GM12878 (cell line): ENCODE measurements around the gene RALGDS. TPM values are rescaled to one million over a fixed set of nuclear protein-coding genes. Genes with fewer than 3 reads are reported as not detected.

Experiments
- ATAC-seq: fragments of 200-7000 bp; cut with Tn5 transposase; 3 replicates; pipeline ENCODE4 v1.9.1; 2020; ENCODE audit warnings: mild to moderate bottlenecking, moderate library complexity
- BruUV-seq: library from RNA; stranded (reverse); fragments of 400-500 nt; replicated peaks from 2 replicates; lab custom pipeline; 2021; lab: Mats Ljungman, UMichigan
- CTCF ChIA-PET: fragments of 300-600 bp; sonication (Branson Sonifier 250); formaldehyde crosslinking; extraction: SDS; loops from one replicate; lab custom pipeline; 2021; ENCODE audit warnings: inconsistent platforms; lab: Yijun Ruan, JAX
- POLR2A ChIA-PET: fragments of 350-600 bp; formaldehyde crosslinking; extraction: SDS; loops from one replicate; lab custom pipeline; 2021; ENCODE audit warnings: inconsistent platforms; lab: Charles Lee
- RAD21 ChIA-PET: fragments of 300-600 bp; sonication (Branson Sonifier 250); formaldehyde crosslinking; loops from one replicate; lab custom pipeline; 2023; ENCODE audit warnings: antibody characterized with exemption; ENCODE audit not compliant: unreplicated experiment; lab: Charles Lee
- SMC1A ChIA-PET: fragments of 300-600 bp; sonication (Branson Sonifier 250); formaldehyde crosslinking; loops from one replicate; lab custom pipeline; 2023; ENCODE audit not compliant: unreplicated experiment, uncharacterized antibody; lab: Charles Lee
- DNase-seq: peaks from one replicate; pipeline ENCODE4 v3.0.0-alpha.2; 2011; ENCODE audit warnings: low read depth, low spot score
- FAIRE-seq: peaks from 3 replicates; lab custom pipeline; 2011; peaks lifted over from hg19 to GRCh38; lab: Jason Lieb, UNC
- H2AFZ ChIP-seq: 2 replicates; pipeline ENCODE4 v1.6.0; 2011; ENCODE audit warnings: low read depth, low read length, control low read depth; ENCODE audit not compliant: control insufficient read depth
- H3K27ac ChIP-seq: 2 replicates; pipeline ENCODE4 v1.5.1; 2011; ENCODE audit warnings: control low read depth; ENCODE audit not compliant: control insufficient read depth, insufficient read depth
- H3K27me3 ChIP-seq, 2 experiments: replicated peaks in 1 of 2; 2 replicates each; pipeline versions ENCODE4 v1.6.0 to v1.6.1; 2011; ENCODE audit warnings: low read length in 1 of 2; ENCODE audit not compliant: control insufficient read depth in 2 of 2, insufficient read depth in 2 of 2
- H3K36me3 ChIP-seq, 2 experiments: 2 replicates each; pipeline ENCODE4 v1.5.1; 2011; ENCODE audit warnings: low read length in 1 of 2; ENCODE audit not compliant: control insufficient read depth in 2 of 2, insufficient read depth in 2 of 2
- H3K4me1 ChIP-seq: 2 replicates; pipeline ENCODE4 v1.6.1; 2011; ENCODE audit warnings: mild to moderate bottlenecking, low read length, moderate library complexity, mixed read lengths; ENCODE audit not compliant: control insufficient read depth, insufficient read depth
- H3K4me2 ChIP-seq: 2 replicates; pipeline ENCODE4 v1.6.0; 2011; ENCODE audit warnings: control low read depth; ENCODE audit not compliant: control insufficient read depth, insufficient read depth
- H3K4me3 ChIP-seq: fragments of 200-600 bp; sonication (generic); 2 replicates; pipeline ENCODE4 v1.5.1; 2016
- H3K79me2 ChIP-seq: 2 replicates; pipeline ENCODE4 v1.6.0; 2011; ENCODE audit warnings: low read length; ENCODE audit not compliant: control insufficient read depth, insufficient read depth
- H3K9ac ChIP-seq: 2 replicates; pipeline ENCODE4 v1.8.0; 2011; ENCODE audit warnings: low read length, control low read depth, mixed read lengths; ENCODE audit not compliant: control insufficient read depth, insufficient read depth
- H3K9me3 ChIP-seq: replicated peaks from 3 replicates; pipeline ENCODE4 v1.5.1; 2011; ENCODE audit warnings: mild to moderate bottlenecking, low read length; ENCODE audit not compliant: control insufficient read depth, insufficient read depth
- H4K20me1 ChIP-seq: 2 replicates; pipeline ENCODE4 v1.6.0; 2011; ENCODE audit not compliant: control insufficient read depth, insufficient read depth
- CTCF ChIP-seq, 3 experiments: IDR thresholded peaks in 2 of 3; conservative IDR thresholded peaks in 1 of 3; 2 replicates each; pipeline ENCODE4 v1.5.1; 2011; ENCODE audit warnings: low read depth in 3 of 3, low read length in 3 of 3, mild to moderate bottlenecking in 3 of 3, control low read depth in 2 of 3, moderate library complexity in 2 of 3, inconsistent platforms in 1 of 3, mixed read lengths in 1 of 3; ENCODE audit not compliant: control insufficient read depth in 2 of 3, insufficient read depth in 1 of 3; ENCODE audit errors: extremely low read depth in 1 of 3
- E4F1 ChIP-seq: fragments of 450-650 bp; IDR thresholded peaks from 2 replicates; pipeline ENCODE4 v1.6.1; 2018; ENCODE audit warnings: borderline replicate concordance, mild to moderate bottlenecking; ENCODE audit not compliant: partially characterized antibody
- NR2F1 ChIP-seq: fragments of 450-650 bp; conservative IDR thresholded peaks from 2 replicates; pipeline ENCODE4 v1.6.1; 2017; ENCODE audit warnings: mild to moderate bottlenecking
- POLR2AphosphoS2 ChIP-seq: IDR thresholded peaks from 2 replicates; pipeline ENCODE4 v1.6.1; 2011; ENCODE audit warnings: low read depth, mild to moderate bottlenecking, low read length, improper control_type of control experiment, moderate library complexity
- ZBTB11 ChIP-seq: fragments of 450-650 bp; formaldehyde crosslinking; IDR thresholded peaks from 2 replicates; pipeline ENCODE4 v1.5.0; 2022; ENCODE audit warnings: mild to moderate bottlenecking, missing genetic modification characterization
- ZBTB40 ChIP-seq: fragments of 450-650 bp; IDR thresholded peaks from 2 replicates; pipeline ENCODE4 v1.6.1; 2016; ENCODE audit warnings: mild to moderate bottlenecking, moderate library complexity, borderline replicate concordance
- ZNF24 ChIP-seq: fragments of 450-650 bp; IDR thresholded peaks from 2 replicates; pipeline ENCODE4 v1.6.1; 2017; ENCODE audit warnings: antibody characterized with exemption, mild to moderate bottlenecking
- ZNF622 ChIP-seq: fragments of 450-650 bp; IDR thresholded peaks from 2 replicates; pipeline ENCODE4 v1.6.1; 2017; ENCODE audit warnings: mild to moderate bottlenecking, inconsistent platforms
- WGBS: methylation state at CpG from one replicate; pipeline ENCODE4 v1.1.6; 2016; ENCODE audit warnings: low lambda C conversion rate; ENCODE audit not compliant: insufficient replicate concordance, insufficient coverage; ENCODE audit errors: missing lambda C conversion rate; 5-methylcytosine and 5-hydroxymethylcytosine counted together
- in situ Hi-C: fragments of 300-500 bp; cut with MboI; formaldehyde crosslinking; loops from 9 replicates; pipeline ENCODE4 v1.14.3; 2018; ENCODE audit warnings: mixed read lengths
- intact Hi-C: fragments of 100-400 bp; cut with micrococcal nuclease; formaldehyde crosslinking; loops from one replicate; pipeline ENCODE4 v1.14.2; 2022; ENCODE audit not compliant: unreplicated experiment
- polyA plus RNA-seq, 11 experiments: library from polyadenylated mRNA; depleted of rRNA in 4 of 11; unstranded in 6 of 11; stranded (reverse) in 5 of 11; fragments of >200 nt; fragmentation: Nextera tagmentation in 4 of 11; fragmentation: Illumina TruSeq in 1 of 11; extraction: Ambion mirVana in 4 of 11; extraction: Trizol in 1 of 11; gene quantifications; 1 replicate in 1 of 11; 2 replicates in 10 of 11; pipeline versions ENCODE4 v1.2.1 to v1.2.3, GENCODE V29; 2011 to 2016; ENCODE audit warnings: inconsistent platforms in 2 of 11, missing spikeins in 2 of 11, low read depth in 1 of 11
- total RNA-seq, 4 experiments: library from RNA; depleted of rRNA in 3 of 4; stranded (reverse); fragments of >200 nt in 3 of 4; fragmentation: Illumina TruSeq in 1 of 4; extraction: Trizol in 1 of 4; gene quantifications; 2 replicates each; pipeline versions ENCODE4 v1.2.1 to v1.2.3, GENCODE V29; 2013 to 2021

Gene RALGDS
- total and polyA plus RNA-seq, 10 of the 15 experiments (the other 5 are each of a cell fraction or from before 2014, with no cell fraction given): 1.3 to 48.6 (median 21.2) TPM

- no peak for TF ChIP-seq CTCF (IDR thresholded peaks at IDR 0.05 in 2 of 3, conservative IDR thresholded peaks at IDR 0.05 in 1 of 3; ENCODE audit: control insufficient read depth in 2 of 3, extremely low read depth in 1 of 3, insufficient read depth in 1 of 3, low read depth in 3 of 3, low read length in 3 of 3)
- TF ChIP-seq E4F1: no peak
- TF ChIP-seq NR2F1: no peak
- TF ChIP-seq POLR2AphosphoS2: no peak
These were observed 2.0 kb upstream of the RALGDS start (continued) for GRCh38 chr9:133122935-133123611.

- Histone ChIP-seq H3K9ac (no peak overlapping the region), H3K36me3 (no peaks in the 10 kb centered on the region; a peak in 1 of 4 replicates), H3K27ac (no peak overlapping the region), H3K4me3 (no peak overlapping the region), H3K27me3 (no peaks in the 10 kb centered on the region), H2AFZ (no peak overlapping the region), H3K4me2 (no peak overlapping the region), H3K79me2 (peaks cover 41% of the 10 kb centered on the region), H4K20me1 (no peaks in the 10 kb centered on the region; the same call in 1 of the 2 replicates), H3K4me1 (peaks cover 57% of the 10 kb centered on the region), H3K9me3 (no peaks in the 10 kb centered on the region)
- WGBS: 97% methylated on average over 4 of the region's 4 CpGs
- DNase-seq (no peak), ATAC-seq (no peak), FAIRE-seq (no peak)
- ChIA-PET POLR2A (interaction anchor here (1.1 to 2.1 kb wide), 3 partner anchors 10 to 22 kb away, joined by 3 to 7 read pairs (median 3); no protein-coding TSS in a partner anchor), RAD21 (interaction anchor here (14.4 kb wide), 1 partner anchor 23 kb away, joined by 219 read pairs; no protein-coding TSS in a partner anchor), CTCF (interaction anchor here (22.5 kb wide), 1 partner anchor 24 kb away, joined by 401 read pairs; no protein-coding TSS in a partner anchor), SMC1A (interaction anchor here (2.1 kb wide), 1 partner anchor 22 kb away, joined by 6 read pairs; no protein-coding TSS in a partner anchor)
- no TSS peak for BruUV-seq
- in situ Hi-C loops (no loop called here), intact Hi-C loops (no loop called here)
- TF ChIP-seq ZBTB11 (CRISPR knock-in tag): no peak
- TF ChIP-seq ZNF622: no peak
- no peak for TF ChIP-seq ZBTB40
- no peak for TF ChIP-seq ZNF24
These were observed 1.5 kb upstream of the RALGDS start for GRCh38 chr9:133122605-133122934.
